HG03103 (cell line): ENCODE measurements around the gene SFRP5.

Source experiments
- ATAC-seq: cut with Tn5 transposase; IDR thresholded peaks from one replicate; pipeline ENCODE4 v1.9.1; 2021; ENCODE audit warnings: low read depth; ENCODE audit not compliant: unreplicated experiment

The SFRP5 gene

GRCh38 chr10:97788552-97789442 is 17.0 kb upstream of the SFRP5 start:
- ATAC-seq: no peak

DNA sequence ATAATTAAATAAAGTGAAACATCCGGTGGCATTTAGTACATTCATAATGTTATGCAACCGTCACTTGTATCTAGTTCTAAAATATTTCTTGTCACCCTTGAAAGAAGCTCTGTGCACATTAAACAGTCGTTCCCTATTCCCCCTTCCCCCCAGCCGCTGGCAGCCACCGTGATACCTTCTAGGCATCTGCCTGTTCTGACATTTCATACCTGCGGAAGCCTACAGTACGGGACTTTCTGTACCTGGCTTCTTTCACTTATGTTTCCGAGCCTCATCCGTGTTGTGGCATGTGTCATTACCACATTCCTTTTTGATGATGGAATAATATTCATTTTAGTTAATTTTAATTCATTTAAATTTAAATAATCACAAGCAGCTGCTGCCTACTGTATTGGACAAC is 13.9 kb upstream of the SFRP5 start:
- ATAC-seq: no peak

GRCh38 chr10:97785231-97785630 is 13.4 kb upstream of the SFRP5 start:
- ATAC-seq: no peak

DNA sequence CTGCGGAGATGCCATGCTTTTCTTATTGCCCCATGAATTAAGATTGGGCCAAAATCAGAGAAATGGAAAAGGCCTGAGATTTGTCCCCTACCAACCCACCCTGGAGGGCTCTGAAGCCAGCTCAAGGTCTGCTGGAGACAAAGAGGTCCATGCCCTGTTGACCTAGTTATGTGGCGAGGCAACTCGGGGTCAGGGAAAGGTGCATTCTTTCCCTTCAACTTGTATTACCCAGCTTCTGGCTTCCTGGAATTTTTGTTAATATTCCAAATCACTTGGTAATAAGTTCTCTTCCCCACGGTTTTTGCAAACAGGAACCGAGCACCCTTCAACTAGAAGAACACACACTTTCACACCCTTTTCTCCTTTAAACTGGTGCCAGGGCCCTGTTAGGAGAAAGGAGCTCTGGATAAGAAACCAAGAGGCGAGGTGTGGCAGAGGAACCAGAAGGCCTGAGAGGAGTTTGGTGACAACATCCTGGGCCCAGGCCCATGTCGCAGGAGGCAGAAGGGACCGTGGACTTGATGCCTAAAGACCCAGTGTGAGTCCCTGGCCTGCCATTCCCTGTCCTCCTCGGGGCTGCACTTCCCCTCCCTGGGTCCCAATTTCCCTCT is 12.5 kb upstream of the SFRP5 start:
- ATAC-seq: no peak

DNA sequence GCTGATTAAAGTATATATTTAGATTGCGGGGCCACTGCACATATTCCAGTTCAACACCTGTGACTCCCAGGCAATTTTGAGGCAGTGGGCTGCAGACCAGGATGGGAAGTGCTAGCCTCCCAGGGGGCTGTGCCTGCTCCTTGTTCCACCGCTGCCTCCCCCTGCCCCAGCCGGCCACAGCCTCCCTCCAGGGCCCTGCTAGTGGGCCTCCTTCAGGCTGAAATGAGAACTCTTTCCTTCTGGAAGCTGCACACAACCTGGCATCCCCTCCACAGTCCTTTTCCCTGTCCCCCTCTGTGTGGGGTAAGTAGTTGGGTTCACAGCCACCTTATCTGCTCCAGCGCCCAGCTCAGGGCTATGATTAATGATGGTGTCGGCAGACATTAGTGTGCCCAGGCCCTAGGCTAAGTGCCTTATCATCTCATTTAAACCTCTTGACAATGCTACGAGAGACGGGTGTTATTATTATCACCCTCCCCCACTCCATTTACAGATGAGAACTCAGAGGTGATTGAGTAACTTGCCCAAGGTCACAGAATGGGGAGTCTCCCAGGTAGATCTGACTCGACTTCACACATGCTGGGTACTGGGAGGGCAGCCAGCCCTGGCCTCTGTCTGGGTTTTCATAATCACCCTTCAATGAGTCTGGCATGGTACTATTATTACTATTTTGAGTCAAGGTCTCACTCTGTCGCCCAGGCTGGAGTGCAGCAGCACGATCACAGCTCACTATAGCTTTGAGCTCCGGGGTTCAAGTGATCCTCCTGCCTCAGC is 10.8 kb upstream of the SFRP5 start:
- no peak for ATAC-seq

DNA sequence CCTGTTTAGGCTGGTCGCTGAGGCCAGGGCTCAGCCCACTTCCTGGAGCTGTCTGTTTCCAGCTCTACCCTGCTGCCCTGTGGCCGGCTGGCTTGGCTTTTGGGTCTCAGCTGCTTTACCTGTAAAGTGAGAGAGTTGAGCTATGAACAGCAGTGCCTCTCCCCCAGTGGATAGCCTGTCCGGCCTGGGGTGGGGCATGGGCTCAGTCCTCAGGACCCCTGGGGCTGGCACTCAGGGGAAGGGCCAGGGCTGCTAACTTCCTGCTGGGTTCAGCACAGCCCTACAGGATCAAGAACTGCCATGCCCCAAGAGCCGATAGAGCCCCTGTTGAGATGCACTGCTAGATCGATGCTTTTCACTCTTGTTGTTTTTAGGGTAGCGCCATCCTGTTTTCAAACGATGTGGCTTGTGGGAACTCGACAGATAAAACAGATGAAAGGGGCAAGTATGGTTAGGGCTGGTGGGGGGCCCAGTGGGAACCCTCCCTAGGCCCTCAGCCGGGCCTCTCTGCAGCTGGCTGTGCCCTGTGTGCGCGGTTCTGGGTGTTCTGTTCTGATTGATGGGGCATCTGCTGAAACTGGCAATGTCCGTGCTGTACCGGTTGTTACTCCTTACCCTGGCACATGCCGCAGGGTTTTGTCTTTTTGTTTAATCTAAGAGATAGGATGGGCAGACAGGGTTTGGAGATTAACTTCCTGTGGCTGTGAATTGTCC is 10.0 kb upstream of the SFRP5 start:
- no peak for ATAC-seq

- no peak for ATAC-seq
These were observed 9.2 kb upstream of the SFRP5 start for GRCh38 chr10:97780841-97781617.

DNA sequence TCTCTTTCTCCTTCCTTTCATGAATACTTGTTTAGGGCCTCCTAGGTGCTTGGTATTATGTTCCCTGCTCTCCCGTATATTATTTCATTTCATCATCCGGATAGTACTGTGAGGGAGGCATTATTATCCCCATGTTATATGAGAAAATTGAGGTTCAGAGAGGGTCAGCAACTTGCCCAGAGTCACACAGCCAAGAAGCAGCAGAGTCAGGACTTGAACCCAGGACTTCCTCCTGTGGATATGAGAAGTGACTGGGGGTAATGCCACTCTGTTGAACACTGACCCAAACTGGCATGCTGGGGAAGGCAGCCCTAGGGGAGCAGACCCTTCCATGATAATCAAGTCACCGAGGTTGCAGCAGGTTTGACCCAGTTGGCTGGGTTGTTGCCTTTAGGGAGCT is 8.2 kb upstream of the SFRP5 start:
- ATAC-seq: no peak

DNA sequence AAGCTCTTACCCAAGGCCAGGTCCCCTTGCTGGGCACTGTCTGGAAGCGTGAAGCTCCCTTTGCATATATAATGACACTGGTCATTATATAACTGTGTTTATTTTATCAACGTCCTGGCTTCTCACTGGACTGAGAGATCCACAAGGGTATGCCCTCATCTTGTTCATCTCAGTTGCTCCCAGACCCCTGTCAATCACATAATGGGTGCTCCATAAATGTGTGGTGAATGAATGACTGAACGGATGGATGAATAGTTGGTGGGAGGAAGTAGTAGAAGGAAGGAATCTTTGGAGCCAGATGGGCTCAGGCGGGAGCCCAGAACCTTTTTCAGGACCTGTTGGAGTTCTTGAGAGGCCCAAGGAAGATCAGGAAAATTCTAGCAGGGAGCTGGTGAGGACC is 7.7 kb upstream of the SFRP5 start:
- no peak for ATAC-seq

DNA sequence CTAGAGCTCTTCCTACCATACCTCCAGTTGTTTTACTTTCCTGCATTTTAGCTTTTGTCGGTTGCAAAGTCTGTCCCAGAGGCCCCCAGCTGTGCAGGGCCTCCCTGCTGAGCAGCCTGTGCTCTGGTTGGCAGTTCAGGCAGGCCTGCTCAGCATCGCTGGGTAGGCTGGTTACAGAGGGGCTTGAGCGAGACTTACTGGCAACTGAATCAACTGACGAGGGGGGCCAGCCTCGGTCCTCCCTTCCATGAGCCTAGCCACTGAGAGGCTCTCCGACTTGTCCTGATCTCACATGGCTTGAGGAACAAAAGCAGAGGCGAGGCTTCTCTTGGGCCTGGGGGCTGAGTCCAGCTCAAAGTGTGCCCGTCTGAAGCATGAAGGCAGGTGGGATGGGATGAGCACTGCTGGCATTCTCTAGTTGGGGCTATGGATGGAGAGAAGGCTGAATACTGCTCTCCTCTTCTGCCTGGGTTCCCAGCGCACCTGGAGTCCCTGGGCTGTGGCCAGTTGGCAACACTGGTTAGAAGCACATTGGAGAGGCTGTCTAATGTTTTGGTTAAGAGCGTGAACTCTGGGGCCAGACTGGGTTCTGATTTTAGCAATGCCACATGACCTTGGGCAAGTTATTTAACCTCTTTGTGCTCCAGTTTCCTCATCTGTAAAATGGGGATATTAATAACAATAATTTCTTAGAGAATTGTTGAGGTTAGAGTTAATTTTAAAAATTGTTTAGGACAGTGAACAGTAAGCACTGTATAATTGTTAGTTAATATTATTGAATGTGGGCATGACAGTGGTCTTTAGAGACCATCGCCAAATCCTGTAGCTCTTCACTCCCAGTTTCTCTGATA is 6.9 kb upstream of the SFRP5 start:
- no peak for ATAC-seq

GRCh38 chr10:97777143-97777542 is 5.3 kb upstream of the SFRP5 start:
- no peak for ATAC-seq

GRCh38 chr10:97774811-97775294 is 3.1 kb upstream of the SFRP5 start:
- ATAC-seq: no peak

DNA sequence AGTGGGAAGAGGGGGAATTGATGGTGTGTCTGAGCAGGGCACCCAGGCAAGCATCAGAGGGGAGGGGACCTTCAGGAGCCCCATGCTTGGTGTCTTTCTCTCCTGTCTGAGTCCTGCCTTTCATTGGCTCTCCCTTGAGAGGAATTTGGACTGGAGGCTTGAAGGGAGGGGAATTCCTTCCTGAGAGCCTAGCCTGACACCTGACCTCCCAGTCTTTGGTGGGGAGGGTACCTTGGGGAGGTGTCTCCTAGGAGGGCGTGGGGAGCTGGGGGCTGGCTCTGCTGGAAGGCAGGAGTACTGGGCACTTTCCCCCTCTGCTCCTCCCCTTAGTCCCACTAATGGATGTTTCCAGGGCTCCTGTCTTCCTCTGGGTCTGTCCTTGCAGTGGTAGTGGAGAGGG is 1.3 kb upstream of the SFRP5 start:
- ATAC-seq: no peak

DNA sequence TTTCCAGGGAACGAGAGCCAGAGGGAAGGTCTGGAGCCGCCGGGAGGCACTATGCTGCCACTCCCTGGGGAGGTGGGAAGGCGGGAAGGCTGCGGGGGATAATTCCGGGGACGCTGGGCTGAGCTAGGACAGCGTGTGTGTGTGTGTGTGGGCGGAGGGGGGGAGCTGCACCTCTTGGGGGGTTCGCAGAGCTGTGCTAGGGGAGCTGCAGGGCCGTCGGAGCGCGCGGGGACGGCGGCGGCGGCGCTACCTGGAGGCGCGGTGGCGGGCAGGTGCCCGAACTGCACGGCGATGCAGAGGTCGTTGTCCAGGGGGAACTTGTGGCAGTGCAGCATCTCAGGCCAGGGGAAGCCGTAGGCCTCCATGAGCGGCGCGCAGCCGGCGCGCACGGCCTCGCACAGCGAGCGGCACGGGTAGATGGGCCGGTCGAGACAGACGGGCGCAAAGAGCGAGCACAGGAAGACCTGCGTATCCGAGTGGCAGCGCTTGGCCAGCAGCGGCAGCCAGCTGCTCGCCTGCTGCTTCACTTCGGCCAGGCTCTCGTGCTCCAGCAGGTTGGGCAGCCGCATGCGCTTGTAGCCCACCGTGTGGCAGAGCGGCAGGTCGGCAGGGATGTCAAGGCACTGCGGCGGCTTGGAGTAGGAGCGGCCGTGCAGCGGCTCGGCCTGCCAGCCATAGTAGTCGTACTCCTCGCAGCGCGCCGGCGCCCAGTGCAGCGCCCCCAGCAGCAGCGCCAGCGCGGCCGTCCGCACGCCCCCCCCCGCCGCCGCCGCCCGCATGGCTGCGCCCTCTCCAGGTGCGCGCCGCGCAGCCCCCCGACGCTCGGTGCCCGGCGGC is 526 bp downstream of the SFRP5 start:
- no peak for ATAC-seq

- no peak for ATAC-seq
These were observed 1.5 kb downstream of the SFRP5 start for GRCh38 chr10:97770255-97770654.

- ATAC-seq: no peak
These were observed 3.2 kb downstream of the SFRP5 start for GRCh38 chr10:97768322-97769315.
